ENCODE measurements around the gene PHLDA3. TPM values are rescaled to one million over a fixed set of nuclear protein-coding genes. Genes with fewer than 3 reads are reported as not detected.
"Not testable (repeated sequence)": the region's sequence is repeated elsewhere in the genome, so short reads cannot be mapped to it uniquely, and the experiment has no call there.

PHLDA3 gene
- total and polyA plus RNA-seq, 7 donors = 3.2 to 135 (median 93.4) TPM

DNA sequence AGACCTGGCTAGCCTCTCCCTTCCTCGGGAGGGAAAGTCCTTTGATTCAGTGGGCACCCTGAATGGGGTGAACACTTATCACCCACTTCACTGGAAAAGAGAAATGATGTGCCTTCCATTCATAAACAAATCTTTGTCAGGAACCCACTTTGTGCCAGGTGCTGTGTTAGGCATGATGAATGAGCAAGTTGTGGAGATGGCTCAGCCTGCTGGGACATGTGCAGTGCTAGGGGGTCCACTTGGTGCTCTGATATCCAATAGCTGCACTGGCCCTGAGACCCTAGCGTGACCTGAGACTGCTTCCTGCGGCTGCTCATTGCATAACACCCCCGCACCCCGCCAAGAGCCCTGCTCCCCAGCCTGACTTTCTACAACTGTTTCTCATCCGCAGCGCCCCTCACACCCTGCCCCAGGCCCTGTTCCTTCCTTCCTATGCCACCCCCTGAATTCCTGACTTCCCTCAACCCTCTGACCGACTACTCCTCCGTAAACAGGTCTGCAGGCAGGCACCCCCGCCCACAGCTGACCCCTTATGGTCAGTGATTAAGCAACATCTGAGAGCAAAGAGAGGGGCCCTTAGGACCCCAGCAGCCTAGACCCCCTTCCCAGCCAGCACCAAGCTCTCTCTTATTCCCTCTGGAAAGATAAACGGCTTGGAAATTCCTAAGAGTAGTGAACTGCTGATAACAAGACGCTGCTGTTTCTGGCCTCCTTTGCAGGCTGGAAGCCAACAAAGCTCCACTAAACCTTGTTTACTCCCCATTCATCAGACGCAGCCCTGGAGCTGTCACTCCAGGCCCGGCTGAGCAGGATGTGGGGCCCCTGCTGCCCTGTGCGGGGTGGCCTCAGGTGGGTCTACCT is 25.0 kb upstream of the PHLDA3 start:
- H3K4me1 ChIP-seq = peaks cover 0 to 100% (median 99%) of the 10 kb centered on the region in 4 donors
- WGBS, 2 donors = 53 to 80% methylated on average over 15 of the region's 15 CpGs
- H3K36me3 ChIP-seq = peaks cover 41 to 79% (median 50%) of the 10 kb centered on the region in 4 donors
- TF ChIP-seq, protein P1, sequence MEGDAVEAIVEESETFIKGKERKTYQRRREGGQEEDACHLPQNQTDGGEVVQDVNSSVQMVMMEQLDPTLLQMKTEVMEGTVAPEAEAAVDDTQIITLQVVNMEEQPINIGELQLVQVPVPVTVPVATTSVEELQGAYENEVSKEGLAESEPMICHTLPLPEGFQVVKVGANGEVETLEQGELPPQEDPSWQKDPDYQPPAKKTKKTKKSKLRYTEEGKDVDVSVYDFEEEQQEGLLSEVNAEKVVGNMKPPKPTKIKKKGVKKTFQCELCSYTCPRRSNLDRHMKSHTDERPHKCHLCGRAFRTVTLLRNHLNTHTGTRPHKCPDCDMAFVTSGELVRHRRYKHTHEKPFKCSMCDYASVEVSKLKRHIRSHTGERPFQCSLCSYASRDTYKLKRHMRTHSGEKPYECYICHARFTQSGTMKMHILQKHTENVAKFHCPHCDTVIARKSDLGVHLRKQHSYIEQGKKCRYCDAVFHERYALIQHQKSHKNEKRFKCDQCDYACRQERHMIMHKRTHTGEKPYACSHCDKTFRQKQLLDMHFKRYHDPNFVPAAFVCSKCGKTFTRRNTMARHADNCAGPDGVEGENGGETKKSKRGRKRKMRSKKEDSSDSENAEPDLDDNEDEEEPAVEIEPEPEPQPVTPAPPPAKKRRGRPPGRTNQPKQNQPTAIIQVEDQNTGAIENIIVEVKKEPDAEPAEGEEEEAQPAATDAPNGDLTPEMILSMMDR (IDR thresholded peaks at IDR 0.05) = no peak
- TF ChIP-seq POLR2AphosphoS5 (IDR thresholded peaks at IDR 0.05) = peak; percentile 34 to 72 (median 58)
- H3K9me3 ChIP-seq = no peaks in the 10 kb centered on the region
- peak overlapping the region; percentile 92 to 98 (median 96) for H3K27ac ChIP-seq
- intact Hi-C loops (cut with DNase I) = no loop called here
- no peaks in the 10 kb centered on the region for H3K27me3 ChIP-seq
- H3K4me3 ChIP-seq = peak overlapping the region in 1 of 4 donors; percentile 27
- DNase-seq = peak; percentile 85

DNA sequence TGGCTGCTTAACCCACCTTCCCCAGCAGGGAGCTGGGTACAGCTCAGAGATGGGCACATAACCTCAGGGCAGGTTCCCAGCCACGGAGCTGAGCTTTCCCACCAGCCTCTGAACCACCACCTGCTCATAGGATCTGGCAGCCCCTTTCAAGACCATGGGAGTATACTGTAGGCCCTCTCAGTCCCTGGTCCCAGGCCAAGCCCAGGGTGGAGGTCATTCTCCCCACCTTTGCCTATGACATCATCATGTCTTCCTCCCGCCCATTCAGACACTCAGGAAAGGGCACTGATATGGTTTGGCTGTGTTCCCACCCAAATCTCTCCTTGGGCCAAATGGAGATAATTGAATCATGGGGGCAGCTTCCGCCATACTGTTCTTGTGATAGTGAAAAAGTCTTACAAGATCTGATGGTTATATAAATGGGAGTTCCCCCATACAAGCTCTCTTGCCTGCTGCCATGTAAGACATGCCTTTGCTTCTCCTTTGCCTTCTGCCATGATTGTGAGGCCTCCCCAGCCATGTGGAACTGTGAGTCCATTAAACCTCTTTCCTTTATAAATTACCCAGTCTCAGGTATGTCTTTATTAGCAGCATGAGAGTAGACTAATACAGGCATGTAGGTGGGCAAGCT is 24.2 kb upstream of the PHLDA3 start:
- peak in 3 of 4 donors; percentile 52 to 81 (median 74) for TF ChIP-seq POLR2AphosphoS5 (IDR thresholded peaks at IDR 0.05)
- H3K9me3 ChIP-seq; H3K4me3 ChIP-seq; H3K27me3 ChIP-seq; intact Hi-C loops (cut with DNase I): not testable (repeated sequence)
- 91 to 92% methylated on average over 3 of the region's 3 CpGs for WGBS, 2 donors
- Histone ChIP-seq H3K36me3 (peaks cover 49 to 79% (median 58%) of the 10 kb centered on the region in 4 donors), H3K4me1 (peaks cover 0 to 100% (median 99%) of the 10 kb centered on the region in 4 donors), H3K27ac (peak overlapping the region; percentile 92 to 98 (median 96))
- DNase-seq = peak; percentile 85

DNA sequence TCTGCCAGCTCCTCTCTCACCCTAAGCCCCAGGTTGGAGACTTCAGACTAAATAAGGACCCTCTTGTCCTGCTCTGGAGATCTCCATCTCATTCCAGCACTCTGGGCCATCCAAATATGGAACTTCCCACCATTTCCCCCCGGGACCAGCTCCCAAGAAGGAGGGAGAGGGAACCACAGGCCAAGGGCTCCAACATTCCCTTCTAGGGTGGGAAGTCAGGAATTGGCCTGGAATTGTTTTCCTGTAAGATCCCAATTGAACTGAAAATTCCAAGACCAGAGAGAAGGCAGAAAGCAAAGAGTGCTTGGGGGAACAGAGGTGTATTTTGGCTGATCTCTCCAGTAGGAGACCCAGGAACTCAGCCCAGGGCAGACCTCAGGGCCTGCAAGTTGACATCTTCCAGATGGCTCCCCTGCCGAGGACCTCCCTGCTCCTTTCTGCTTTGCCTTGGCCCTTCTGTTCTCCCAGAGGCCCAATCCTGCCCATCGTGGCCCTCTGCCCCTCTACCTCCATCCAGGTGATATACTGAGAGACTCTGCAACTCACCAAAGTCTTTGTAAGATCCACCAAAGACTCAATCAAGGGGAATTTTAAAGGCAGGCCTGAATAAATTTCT is 23.0 kb upstream of the PHLDA3 start:
- Histone ChIP-seq H3K9me3 (no peaks in the 10 kb centered on the region), H3K27ac (peak overlapping the region; percentile 92 to 98 (median 96)), H3K27me3 (no peaks in the 10 kb centered on the region), H3K4me3 (no peak overlapping the region), H3K36me3 (peaks cover 60 to 85% (median 69%) of the 10 kb centered on the region in 4 donors), H3K4me1 (peaks cover 0 to 100% (median 99%) of the 10 kb centered on the region in 4 donors)
- 81 to 87% methylated on average over 3 of the region's 3 CpGs for WGBS, 2 donors
- intact Hi-C loops (cut with DNase I) = no loop called here
- DNase-seq = peak; percentile 79
- no peak for TF ChIP-seq EP300 (IDR thresholded peaks at IDR 0.05)
- peak; percentile 51 to 70 (median 63) for TF ChIP-seq POLR2AphosphoS5 (IDR thresholded peaks at IDR 0.05)

DNA sequence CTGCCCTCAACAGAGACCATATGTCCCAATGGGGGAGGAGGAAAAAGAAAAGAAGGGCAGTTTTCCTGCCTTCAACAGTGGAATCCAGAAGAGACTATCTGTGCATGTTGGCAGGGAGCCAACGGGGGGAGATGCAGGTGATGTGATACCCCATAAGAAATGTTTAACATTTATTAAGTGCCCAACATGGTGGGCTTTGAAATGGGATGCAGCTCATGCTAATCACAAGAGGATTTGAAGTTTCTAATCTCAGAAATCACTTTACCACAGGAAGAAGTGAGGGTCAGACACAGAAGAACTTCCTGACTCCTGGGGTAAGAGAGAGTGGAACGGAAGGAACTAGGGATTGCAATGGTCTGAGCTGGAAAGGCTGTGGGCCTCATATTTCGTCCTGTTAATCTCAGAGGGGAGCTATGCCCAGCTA is 21.7 kb upstream of the PHLDA3 start:
- no peak for TF ChIP-seq POLR2A (IDR thresholded peaks at IDR 0.05)
- TF ChIP-seq POLR2AphosphoS5 (IDR thresholded peaks at IDR 0.05) = peak; percentile 23 to 79 (median 66)
- H3K27ac ChIP-seq = peak overlapping the region; percentile 92 to 98 (median 96)
- peaks cover 0 to 100% (median 99%) of the 10 kb centered on the region in 4 donors for H3K4me1 ChIP-seq
- H3K9me3 ChIP-seq = no peaks in the 10 kb centered on the region
- no peaks in the 10 kb centered on the region for H3K27me3 ChIP-seq
- peaks cover 71 to 95% (median 81%) of the 10 kb centered on the region in 4 donors for H3K36me3 ChIP-seq
- no peak overlapping the region for H3K4me3 ChIP-seq
- peak; percentile 73 for DNase-seq
- WGBS, 2 donors = 53 to 67% methylated on average over 3 of the region's 3 CpGs
- intact Hi-C loops (cut with DNase I) = no loop called here

DNA sequence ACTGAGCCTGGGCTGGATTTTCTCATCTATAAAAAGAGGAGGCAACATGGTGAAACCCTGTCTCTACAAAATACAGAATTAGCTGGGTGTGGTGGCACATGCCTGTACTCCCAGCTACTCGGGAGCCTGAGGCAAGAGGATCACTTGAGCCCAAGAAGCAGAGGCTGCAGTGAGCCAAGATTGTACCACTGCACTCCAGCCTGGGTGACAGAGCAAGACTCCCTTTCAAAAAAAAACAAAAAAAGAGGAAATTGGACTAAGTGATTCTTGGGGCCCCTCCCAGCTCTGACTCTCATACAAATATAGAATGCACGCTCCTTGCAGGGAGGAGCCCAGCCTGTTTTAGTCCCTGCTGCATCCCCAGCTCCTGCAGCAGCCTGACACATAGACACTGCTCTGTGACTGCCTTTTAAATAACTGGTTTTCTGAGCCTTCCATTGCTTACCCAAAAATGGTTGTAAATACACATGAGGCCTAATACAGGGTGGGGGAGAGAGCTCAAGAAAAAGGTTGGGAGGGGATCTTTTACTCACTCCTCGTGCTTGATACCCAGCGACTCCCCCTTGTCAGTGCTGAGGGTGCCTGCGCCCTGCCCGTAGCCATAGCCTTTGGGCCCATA is 20.8 kb upstream of the PHLDA3 start:
- TF ChIP-seq, protein P1 (IDR thresholded peaks at IDR 0.05) = no peak
- peak; percentile 23 to 73 (median 59) for TF ChIP-seq POLR2AphosphoS5 (IDR thresholded peaks at IDR 0.05)
- H3K4me1 ChIP-seq = peaks cover 0 to 100% (median 98%) of the 10 kb centered on the region in 4 donors
- no peaks in the 10 kb centered on the region for H3K9me3 ChIP-seq
- peaks cover 71 to 95% (median 80%) of the 10 kb centered on the region in 4 donors for H3K36me3 ChIP-seq
- no peaks in the 10 kb centered on the region for H3K27me3 ChIP-seq
- 85 to 88% methylated on average over 6 of the region's 6 CpGs for WGBS, 2 donors
- intact Hi-C loops (cut with DNase I) = no loop called here
- no peak overlapping the region for H3K4me3 ChIP-seq
- H3K27ac ChIP-seq = peak overlapping the region; percentile 92 to 98 (median 96)
- DNase-seq = no peak

All from sigmoid colon (tissue), 7 donors.